HepG2 (cell line): ENCODE measurements around the gene FAM78B. TPM values are rescaled to one million over a fixed set of nuclear protein-coding genes. Genes with fewer than 3 reads are reported as not detected.

Experiments used
- ATAC-seq: fragments of 200-7000 bp; cut with Tn5 transposase; 3 replicates; pipeline ENCODE4 v1.9.1; 2020; ENCODE audit warnings: mild to moderate bottlenecking, moderate library complexity
- BruUV-seq: library from RNA; stranded (reverse); fragments of 400-500 nt; replicated peaks from 2 replicates; lab custom pipeline; 2021; lab: Mats Ljungman, UMichigan
- CTCF ChIA-PET: fragments of 300-600 bp; formaldehyde crosslinking; extraction: SDS; loops from one replicate; lab custom pipeline; 2021; ENCODE audit warnings: low total read pairs, inconsistent platforms, low intra/inter-chr PET ratio; lab: Yijun Ruan, JAX
- POLR2A ChIA-PET: fragments of 350-600 bp; sonication (Branson Sonifier 250); formaldehyde crosslinking; loops from one replicate; lab custom pipeline; 2020; ENCODE audit warnings: antibody characterized with exemption, inconsistent platforms; lab: Yijun Ruan, JAX
- DNase-seq: peaks from one replicate; pipeline ENCODE4 v3.0.0-alpha.2; 2015; ENCODE audit warnings: low spot score
- FAIRE-seq: peaks from 3 replicates; lab custom pipeline; 2011; peaks lifted over from hg19 to GRCh38; lab: Jason Lieb, UNC
- H2AFZ ChIP-seq: one replicate; pipeline ENCODE4 v1.6.1; 2011; ENCODE audit warnings: low read length, inconsistent platforms
- H3K27ac ChIP-seq: fragments of 300-600 bp; 3 replicates; pipeline ENCODE4 v1.8.0; 2011; ENCODE audit warnings: mixed run types, mild to moderate bottlenecking, mixed read lengths, low read length, inconsistent platforms; ENCODE audit not compliant: insufficient read depth; ENCODE audit errors: extremely low read length
- H3K27me3 ChIP-seq, 2 experiments: fragments of 200-600 bp in 1 of 2; 2 replicates in 1 of 2; 3 replicates in 1 of 2; pipeline versions ENCODE4 v1.6.0 to v1.8.0; 2011; ENCODE audit warnings: low read length in 2 of 2, mild to moderate bottlenecking in 2 of 2, moderate library complexity in 2 of 2, inconsistent platforms in 1 of 2; ENCODE audit not compliant: insufficient read depth in 2 of 2, control insufficient read depth in 1 of 2
- H3K36me3 ChIP-seq, 2 experiments: fragments of 200-600 bp in 1 of 2; replicated peaks in 1 of 2; 2 replicates in 1 of 2; 3 replicates in 1 of 2; pipeline versions ENCODE4 v1.5.1 to v1.8.0; 2011; ENCODE audit warnings: low read length in 2 of 2, inconsistent platforms in 1 of 2; ENCODE audit not compliant: insufficient read depth in 2 of 2, control insufficient read depth in 1 of 2
- H3K4me1 ChIP-seq: 2 replicates; pipeline ENCODE4 v1.5.1; 2012; ENCODE audit warnings: low read length, inconsistent platforms; ENCODE audit not compliant: insufficient read depth
- H3K4me2 ChIP-seq: 2 replicates; pipeline ENCODE4 v1.6.0; 2011; ENCODE audit warnings: low read depth, low read length, inconsistent platforms
- H3K4me3 ChIP-seq, 3 experiments: fragments of 200-600 bp in 1 of 3; sonication (generic), shearing (Covaris generic) in 1 of 3; replicated peaks in 1 of 3; 2 replicates each; pipeline ENCODE4 v1.5.1; 2011 to 2016; ENCODE audit warnings: low read length in 3 of 3, inconsistent platforms in 2 of 3, low read depth in 2 of 3, mild to moderate bottlenecking in 2 of 3, control low read depth in 1 of 3, mixed read lengths in 1 of 3; ENCODE audit not compliant: insufficient read depth in 1 of 3
- H3K79me2 ChIP-seq: one replicate; pipeline ENCODE4 v1.6.1; 2011; ENCODE audit warnings: low read length, inconsistent platforms; ENCODE audit not compliant: insufficient read depth
- H3K9ac ChIP-seq: 2 replicates; pipeline ENCODE4 v1.6.0; 2011; ENCODE audit warnings: mild to moderate bottlenecking, low read depth, low read length, inconsistent platforms; ENCODE audit not compliant: insufficient read depth
- H3K9me3 ChIP-seq: 2 replicates; pipeline ENCODE4 v1.5.1; 2012; ENCODE audit warnings: mild to moderate bottlenecking, low read length
- H4K20me1 ChIP-seq: 2 replicates; pipeline ENCODE4 v1.6.0; 2011; ENCODE audit warnings: inconsistent platforms, mild to moderate bottlenecking, low read length, moderate library complexity; ENCODE audit not compliant: insufficient read depth
- ARHGAP35 ChIP-seq: sonication (generic); formaldehyde crosslinking; IDR thresholded peaks from 2 replicates; pipeline ENCODE4 v1.9.0; 2022; ENCODE audit warnings: mild to moderate bottlenecking, inconsistent platforms, moderate library complexity, missing genetic modification reagents, borderline replicate concordance
- GATAD1 ChIP-seq: IDR thresholded peaks from 2 replicates; pipeline ENCODE4 v1.6.1; 2016; ENCODE audit warnings: missing genetic modification reagents, missing compliant biosample characterization
- IKZF4 ChIP-seq: sonication (generic); formaldehyde crosslinking; IDR thresholded peaks from 2 replicates; pipeline ENCODE4 v1.5.1; 2020; ENCODE audit warnings: borderline replicate concordance, mild to moderate bottlenecking, low read depth, missing genetic modification reagents; ENCODE audit errors: not compliant biosample characterization
- MXD4 ChIP-seq: IDR thresholded peaks from 2 replicates; pipeline ENCODE4 v1.6.1; 2016; ENCODE audit warnings: mild to moderate bottlenecking, missing biosample characterization, missing genetic modification reagents
- PHF20 ChIP-seq: sonication (generic); formaldehyde crosslinking; IDR thresholded peaks from 2 replicates; pipeline ENCODE4 v1.5.0; 2020; ENCODE audit warnings: mild to moderate bottlenecking, missing genetic modification reagents
- POLR2AphosphoS2 ChIP-seq: IDR thresholded peaks from 2 replicates; pipeline ENCODE4 v1.6.1; 2011; ENCODE audit warnings: low read depth, low read length, improper control_type of control experiment
- SKI ChIP-seq: fragments of 450-650 bp; IDR thresholded peaks from one replicate; pipeline ENCODE4 v1.6.1; 2018; ENCODE audit warnings: mild to moderate bottlenecking; ENCODE audit not compliant: partially characterized antibody
- TBX3 ChIP-seq: fragments of 450-650 bp; IDR thresholded peaks from 2 replicates; pipeline ENCODE4 v1.6.1; 2017; ENCODE audit warnings: antibody characterized with exemption, mild to moderate bottlenecking, inconsistent platforms, borderline replicate concordance
- U2AF1 ChIP-seq: fragments of 200-400 bp; formaldehyde crosslinking; optimal IDR thresholded peaks from 2 replicates; pipeline ENCODE3; 2017; ENCODE audit warnings: mild to moderate bottlenecking, low read depth, low read length
- U2AF2 ChIP-seq: fragments of 200-400 bp; formaldehyde crosslinking; IDR thresholded peaks from 2 replicates; pipeline ENCODE4 v1.6.1; 2017; ENCODE audit warnings: low read depth, mild to moderate bottlenecking, low read length
- ZNF562 ChIP-seq: sonication (generic); formaldehyde crosslinking; IDR thresholded peaks from 2 replicates; pipeline ENCODE4 v1.8.0; 2022; ENCODE audit warnings: missing genetic modification reagents, borderline replicate concordance
- ZNF713 ChIP-seq: sonication (generic); formaldehyde crosslinking; IDR thresholded peaks from 2 replicates; pipeline ENCODE4 v1.4.0; 2020; ENCODE audit warnings: mild to moderate bottlenecking, missing genetic modification reagents
- ZNF746 ChIP-seq: sonication (generic); formaldehyde crosslinking; IDR thresholded peaks from 2 replicates; pipeline ENCODE4 v1.8.0; 2022; ENCODE audit warnings: mild to moderate bottlenecking, missing genetic modification reagents
- ZSCAN22 ChIP-seq: sonication (generic); formaldehyde crosslinking; IDR thresholded peaks from 2 replicates; pipeline ENCODE4 v1.4.0; 2020; ENCODE audit warnings: mild to moderate bottlenecking, missing genetic modification reagents
- WGBS: methylation state at CpG from one replicate; pipeline ENCODE4 v1.1.6; 2017; ENCODE audit warnings: low lambda C conversion rate; 5-methylcytosine and 5-hydroxymethylcytosine counted together
- in situ Hi-C: cut with HindIII; loops from 2 replicates; pipeline ENCODE4 v1.10.0; 2017; ENCODE audit warnings: low pct_unique_long_range_greater_than_20kb; ENCODE audit not compliant: extremely low pct_ligation_motif_present
- intact Hi-C: fragments of 100-400 bp; cut with micrococcal nuclease; formaldehyde crosslinking; loops from one replicate; pipeline ENCODE4 v1.10.0; 2022; ENCODE audit not compliant: unreplicated experiment
- polyA plus RNA-seq, 8 experiments: library from polyadenylated mRNA; depleted of rRNA in 3 of 8; stranded (reverse) in 7 of 8; unstranded in 1 of 8; fragments of >200 nt; fragmentation: Illumina TruSeq in 4 of 8; extraction: Trizol in 4 of 8; gene quantifications; 2 replicates each; pipeline versions ENCODE4 v1.2.1 to v1.2.3, GENCODE V29; 2011 to 2016; ENCODE audit warnings: low read depth in 4 of 8, missing spikeins in 1 of 8, mixed read lengths in 1 of 8; ENCODE audit not compliant: insufficient read depth in 1 of 8
- total RNA-seq, 5 experiments: library from RNA; depleted of rRNA; stranded (reverse); fragments of >200 nt; fragmentation: Illumina TruSeq; extraction: Trizol; gene quantifications; 2 replicates each; pipeline ENCODE4 v1.2.3, GENCODE V29; 2016; ENCODE audit warnings: low read depth in 1 of 5
- TF ChIP-seq, protein P1 (sequence below): sonication (generic); formaldehyde crosslinking; IDR thresholded peaks from 2 replicates; pipeline ENCODE4 v1.5.1; 2020; ENCODE audit warnings: mild to moderate bottlenecking, missing genetic modification reagents, moderate library complexity
- TF ChIP-seq, protein P2 (sequence below): sonication (generic); formaldehyde crosslinking; IDR thresholded peaks from 2 replicates; pipeline ENCODE4 v1.8.0; 2022; ENCODE audit warnings: missing genetic modification reagents, mild to moderate bottlenecking, moderate library complexity, borderline replicate concordance

The FAM78B gene
- total and polyA plus RNA-seq, 2 of the 13 experiments (the other 11 are each of a cell fraction or from before 2014, with no cell fraction given), result 0.22 to 0.31 TPM

DNA sequence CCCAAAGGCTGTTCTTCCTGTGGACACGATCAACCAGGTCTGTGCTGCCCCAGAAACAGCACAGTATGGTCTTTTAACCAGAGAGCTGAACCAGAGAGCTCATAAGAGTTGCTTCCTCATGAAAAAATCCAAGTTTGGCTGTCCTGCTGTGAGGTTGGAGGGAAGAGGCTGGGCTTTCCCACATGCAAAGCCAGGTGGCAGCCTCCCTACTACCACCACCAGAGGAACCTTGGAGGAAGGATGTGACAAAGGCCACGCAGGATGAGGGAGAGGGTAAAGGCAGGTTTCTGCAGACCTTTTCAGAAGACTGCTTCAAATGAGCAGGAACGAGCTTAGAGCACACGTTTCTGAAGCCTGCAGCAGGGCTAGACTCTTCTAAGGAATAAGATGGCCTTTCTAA is 27.1 kb downstream of the FAM78B start:
- no peak overlapping the region for H3K27ac ChIP-seq
- intact Hi-C loops (no loop called here), in situ Hi-C loops (no loop called here)
- WGBS, result 21% methylated on average over 4 of the region's 4 CpGs
- DNase-seq (no peak), ATAC-seq (no peak), FAIRE-seq (no peak)
- no peak overlapping the region for H2AFZ ChIP-seq
- no TSS peak for BruUV-seq
- no peaks in the 10 kb centered on the region for H3K4me1 ChIP-seq
- H3K4me3 ChIP-seq, result no peak overlapping the region
- H3K27me3 ChIP-seq, result no peaks in the 10 kb centered on the region
- no peak overlapping the region for H3K4me2 ChIP-seq
- ChIA-PET CTCF (no interaction called here), POLR2A (no interaction called here)
- no peaks in the 10 kb centered on the region for H3K79me2 ChIP-seq
- no peaks in the 10 kb centered on the region for H3K36me3 ChIP-seq
- no peaks in the 10 kb centered on the region for H4K20me1 ChIP-seq
- TF ChIP-seq IKZF4, result no peak
- no peak for TF ChIP-seq ARHGAP35 (CRISPR knock-in tag)
- TF ChIP-seq U2AF1, result no peak
- TF ChIP-seq ZNF746 (CRISPR knock-in tag), result no peak
- no peak for TF ChIP-seq ZSCAN22
- no peak for TF ChIP-seq ZNF713
- no peak for TF ChIP-seq PHF20 (CRISPR knock-in tag)
- no peak for TF ChIP-seq POLR2AphosphoS2
- TF ChIP-seq U2AF2, result no peak
- no peak for TF ChIP-seq SKI
- H3K9me3 ChIP-seq, result no peaks in the 10 kb centered on the region
- H3K9ac ChIP-seq, result no peak overlapping the region

DNA sequence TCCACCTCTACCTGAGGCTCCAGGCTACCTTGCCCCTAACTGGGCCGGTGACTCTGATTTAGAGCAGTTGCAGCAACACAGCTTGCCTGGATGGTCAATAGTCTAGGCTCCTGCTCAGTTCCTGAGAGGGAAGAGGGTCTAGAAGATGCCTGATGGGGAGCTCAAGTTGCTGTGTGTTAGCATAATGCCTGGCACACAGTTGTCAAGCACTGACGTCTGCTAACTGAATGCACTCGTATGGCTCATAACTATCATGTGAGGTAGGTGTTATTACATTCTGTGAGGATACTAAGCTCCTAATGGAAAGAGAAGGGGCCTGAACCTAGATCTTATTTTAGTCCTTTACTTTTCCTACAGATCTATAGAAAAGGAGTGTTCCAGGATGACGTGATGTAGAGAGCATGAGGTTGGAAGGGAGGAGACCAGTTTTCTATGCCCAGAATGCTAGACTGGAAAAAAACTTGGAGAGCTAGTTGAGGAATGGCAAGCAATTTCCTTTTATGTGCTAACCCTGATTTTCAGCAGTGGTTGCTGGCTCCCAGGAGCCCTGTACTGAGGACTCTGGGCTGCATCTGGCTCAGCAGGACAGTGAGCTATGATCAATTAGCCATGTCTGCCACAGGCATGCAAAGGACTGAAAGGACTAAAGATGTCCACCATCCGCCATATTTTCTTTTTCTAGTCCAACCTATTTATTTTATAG is 30.0 kb downstream of the FAM78B start:
- ChIA-PET CTCF (no interaction called here), POLR2A (no interaction called here)
- BruUV-seq, result no TSS peak
- no peak for ATAC-seq
- no peaks in the 10 kb centered on the region for H4K20me1 ChIP-seq
- H3K27me3 ChIP-seq, result no peaks in the 10 kb centered on the region
- no peak overlapping the region for H3K27ac ChIP-seq
- no peak overlapping the region for H2AFZ ChIP-seq
- no peak overlapping the region for H3K9ac ChIP-seq
- 8% methylated on average over 5 of the region's 5 CpGs for WGBS
- H3K79me2 ChIP-seq, result no peaks in the 10 kb centered on the region
- in situ Hi-C loops (no loop called here), intact Hi-C loops (no loop called here)
- no peaks in the 10 kb centered on the region for H3K4me1 ChIP-seq
- no peak for FAIRE-seq
- H3K36me3 ChIP-seq, result no peaks in the 10 kb centered on the region
- no peaks in the 10 kb centered on the region for H3K9me3 ChIP-seq
- no peak overlapping the region for H3K4me3 ChIP-seq
- DNase-seq, result no peak
- H3K4me2 ChIP-seq, result no peak overlapping the region
- TF ChIP-seq GATAD1 (no peak), MXD4 (CRISPR knock-in tag) (no peak), TBX3 (no peak), ZNF562 (CRISPR knock-in tag) (no peak)
- TF ChIP-seq, protein P1, sequence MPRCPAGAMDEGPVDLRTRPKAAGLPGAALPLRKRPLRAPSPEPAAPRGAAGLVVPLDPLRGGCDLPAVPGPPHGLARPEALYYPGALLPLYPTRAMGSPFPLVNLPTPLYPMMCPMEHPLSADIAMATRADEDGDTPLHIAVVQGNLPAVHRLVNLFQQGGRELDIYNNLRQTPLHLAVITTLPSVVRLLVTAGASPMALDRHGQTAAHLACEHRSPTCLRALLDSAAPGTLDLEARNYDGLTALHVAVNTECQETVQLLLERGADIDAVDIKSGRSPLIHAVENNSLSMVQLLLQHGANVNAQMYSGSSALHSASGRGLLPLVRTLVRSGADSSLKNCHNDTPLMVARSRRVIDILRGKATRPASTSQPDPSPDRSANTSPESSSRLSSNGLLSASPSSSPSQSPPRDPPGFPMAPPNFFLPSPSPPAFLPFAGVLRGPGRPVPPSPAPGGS, result no peak
- TF ChIP-seq, protein P2, sequence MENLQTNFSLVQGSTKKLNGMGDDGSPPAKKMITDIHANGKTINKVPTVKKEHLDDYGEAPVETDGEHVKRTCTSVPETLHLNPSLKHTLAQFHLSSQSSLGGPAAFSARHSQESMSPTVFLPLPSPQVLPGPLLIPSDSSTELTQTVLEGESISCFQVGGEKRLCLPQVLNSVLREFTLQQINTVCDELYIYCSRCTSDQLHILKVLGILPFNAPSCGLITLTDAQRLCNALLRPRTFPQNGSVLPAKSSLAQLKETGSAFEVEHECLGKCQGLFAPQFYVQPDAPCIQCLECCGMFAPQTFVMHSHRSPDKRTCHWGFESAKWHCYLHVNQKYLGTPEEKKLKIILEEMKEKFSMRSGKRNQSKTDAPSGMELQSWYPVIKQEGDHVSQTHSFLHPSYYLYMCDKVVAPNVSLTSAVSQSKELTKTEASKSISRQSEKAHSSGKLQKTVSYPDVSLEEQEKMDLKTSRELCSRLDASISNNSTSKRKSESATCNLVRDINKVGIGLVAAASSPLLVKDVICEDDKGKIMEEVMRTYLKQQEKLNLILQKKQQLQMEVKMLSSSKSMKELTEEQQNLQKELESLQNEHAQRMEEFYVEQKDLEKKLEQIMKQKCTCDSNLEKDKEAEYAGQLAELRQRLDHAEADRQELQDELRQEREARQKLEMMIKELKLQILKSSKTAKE, result no peak
